ENCODE measurements around the gene B3GALT6. TPM values are rescaled to one million over a fixed set of nuclear protein-coding genes. Genes with fewer than 3 reads are reported as not detected.

The B3GALT6 gene
- total RNA-seq, 6 experiments from 2014 or later = 24.5 to 35.7 (median 25.8) TPM

- peaks cover 2% of the 10 kb centered on the region; the same call in 1 of the 2 replicates for H3K36me3 Mint-ChIP-seq (ENCODE audit: low read depth)
- no peak overlapping the region for H3K4me3 Mint-ChIP-seq
- DNase-seq = no peak
- no peak overlapping the region for H3K27ac Mint-ChIP-seq
- peaks cover 2% of the 10 kb centered on the region for H3K9me3 Mint-ChIP-seq
- no peaks in the 10 kb centered on the region for H3K4me1 Mint-ChIP-seq (ENCODE audit: low read depth)
- H3K27me3 Mint-ChIP-seq (ENCODE audit: insufficient read depth) = peaks cover 5% of the 10 kb centered on the region
- TF ChIP-seq CTCF (IDR thresholded peaks at IDR 0.05) = no peak
These were observed 31.8 kb upstream of the B3GALT6 start for GRCh38 chr1:1199961-1200875.

GRCh38 chr1:1200876-1201810 is 30.9 kb upstream of the B3GALT6 start:
- TF ChIP-seq CTCF (IDR thresholded peaks at IDR 0.05) = no peak
- Mint-ChIP-seq H3K4me1 (ENCODE audit: low read depth) (no peaks in the 10 kb centered on the region), H3K9me3 (no peaks in the 10 kb centered on the region), H3K27me3 (ENCODE audit: insufficient read depth) (peaks cover 3% of the 10 kb centered on the region; the same call in 1 of the 2 replicates), H3K27ac (no peak overlapping the region), H3K4me3 (no peak overlapping the region), H3K36me3 (ENCODE audit: low read depth) (no peaks in the 10 kb centered on the region)
- no peak for DNase-seq

- Mint-ChIP-seq H3K27me3 (ENCODE audit: insufficient read depth) (no peaks in the 10 kb centered on the region), H3K9me3 (no peaks in the 10 kb centered on the region), H3K36me3 (ENCODE audit: low read depth) (no peaks in the 10 kb centered on the region), H3K4me3 (no peak overlapping the region), H3K4me1 (ENCODE audit: low read depth) (peaks cover 3% of the 10 kb centered on the region), H3K27ac (no peak overlapping the region)
- TF ChIP-seq CTCF (IDR thresholded peaks at IDR 0.05) = no peak
- no peak for DNase-seq
These were observed 29.0 kb upstream of the B3GALT6 start for GRCh38 chr1:1202831-1203560.

GRCh38 chr1:1203561-1204424 is 28.2 kb upstream of the B3GALT6 start:
- Mint-ChIP-seq H3K36me3 (ENCODE audit: low read depth) (no peaks in the 10 kb centered on the region), H3K4me3 (no peak overlapping the region), H3K27me3 (ENCODE audit: insufficient read depth) (no peaks in the 10 kb centered on the region), H3K9me3 (no peaks in the 10 kb centered on the region), H3K27ac (no peak overlapping the region), H3K4me1 (ENCODE audit: low read depth) (peaks cover 11% of the 10 kb centered on the region)
- TF ChIP-seq CTCF (IDR thresholded peaks at IDR 0.05) = no peak
- no peak for DNase-seq

Measured in HFFc6 (cell line).